NB4 (cell line): ENCODE results near the gene TBC1D9B.

Experiments
- CTCF ChIP-seq: IDR thresholded peaks from one replicate; pipeline ENCODE4 v1.5.1; 2012; ENCODE audit warnings: low read depth, low read length
- POLR2A ChIP-seq: IDR thresholded peaks from 2 replicates; pipeline ENCODE4 v1.6.1; 2011; ENCODE audit warnings: mild to moderate bottlenecking; ENCODE audit not compliant: insufficient read length; ENCODE audit errors: extremely low read depth

GRCh38 chr5:179890751-179891682, 16.7 kb downstream of the TBC1D9B start:
- no peak for TF ChIP-seq CTCF
- no peak for TF ChIP-seq POLR2A
